ENCODE measurements around the gene PTPN4. TPM values are rescaled to one million over a fixed set of nuclear protein-coding genes. Genes with fewer than 3 reads are reported as not detected.

The PTPN4 gene
- total RNA-seq, 1 experiment from 2014 or later, result 42.2 TPM

GRCh38 chr2:119741001-119741400 is 18.7 kb upstream of the PTPN4 start:
- intact Hi-C loops (cut with micrococcal nuclease; ENCODE audit: unreplicated experiment), result no loop called here
- BruUV-seq (replicated peaks), result no TSS peak
- Histone ChIP-seq H3K27me3 (replicated peaks; ENCODE audit: insufficient read depth, low read depth, low read length, poor library complexity) (no peaks in the 10 kb centered on the region), H3K27ac (ENCODE audit: low read depth, low read length, poor library complexity, severe bottlenecking) (no peak overlapping the region), H3K9me3 (ENCODE audit: low read depth, low read length, poor library complexity, severe bottlenecking) (no peaks in the 10 kb centered on the region), H3K4me1 (ENCODE audit: insufficient read depth, low read length, poor library complexity, severe bottlenecking) (peaks cover 14% of the 10 kb centered on the region), H3K36me3 (ENCODE audit: insufficient read depth, low read length, poor library complexity, severe bottlenecking) (no peaks in the 10 kb centered on the region), H3K4me3 (ENCODE audit: low read depth, low read length, poor library complexity, severe bottlenecking) (no peak overlapping the region)
- POLR2A ChIA-PET (ENCODE audit: low non-redundant PET), result no interaction called here
- TF ChIP-seq CTCF (conservative IDR thresholded peaks at IDR 0.05; ENCODE audit: low read depth, low read length) (no peak), EZH2 (IDR thresholded peaks at IDR 0.05; ENCODE audit: borderline replicate concordance, low read depth, low read length, poor library complexity, severe bottlenecking) (no peak)
- CTCF ChIA-PET, result interaction anchor here (1.0 kb wide), 1 partner anchor 82 kb away, joined by 3 read pairs; no protein-coding TSS in a partner anchor
- DNase-seq (ENCODE audit: low spot score), result no peak

- ChIA-PET CTCF (no interaction called here), POLR2A (ENCODE audit: low non-redundant PET) (interaction anchor here (0.5 kb wide), 1 partner anchor 9 kb away, joined by 4 read pairs; no protein-coding TSS in a partner anchor)
- H3K36me3 ChIP-seq (ENCODE audit: insufficient read depth, low read length, poor library complexity, severe bottlenecking), result no peaks in the 10 kb centered on the region
- no peak overlapping the region for H3K4me3 ChIP-seq (ENCODE audit: low read depth, low read length, poor library complexity, severe bottlenecking)
- no peaks in the 10 kb centered on the region for H3K9me3 ChIP-seq (ENCODE audit: low read depth, low read length, poor library complexity, severe bottlenecking)
- H3K4me1 ChIP-seq (ENCODE audit: insufficient read depth, low read length, poor library complexity, severe bottlenecking), result peaks cover 6% of the 10 kb centered on the region
- intact Hi-C loops (cut with micrococcal nuclease; ENCODE audit: unreplicated experiment), result no loop called here
- TF ChIP-seq EZH2 (IDR thresholded peaks at IDR 0.05; ENCODE audit: borderline replicate concordance, low read depth, low read length, poor library complexity, severe bottlenecking) (no peak), CTCF (conservative IDR thresholded peaks at IDR 0.05; ENCODE audit: low read depth, low read length) (no peak)
- H3K27me3 ChIP-seq (replicated peaks; ENCODE audit: insufficient read depth, low read depth, low read length, poor library complexity), result no peaks in the 10 kb centered on the region
- BruUV-seq (replicated peaks), result no TSS peak
- DNase-seq (ENCODE audit: low spot score), result no peak
- H3K27ac ChIP-seq (ENCODE audit: low read depth, low read length, poor library complexity, severe bottlenecking), result no peak overlapping the region
Observed at GRCh38 chr2:119741868-119742267, 17.9 kb upstream of the PTPN4 start.

GRCh38 chr2:119744335-119744939 is 15.3 kb upstream of the PTPN4 start:
- CTCF ChIA-PET, result no interaction called here
- TF ChIP-seq CTCF (conservative IDR thresholded peaks at IDR 0.05; ENCODE audit: low read depth, low read length) (no peak), EZH2 (IDR thresholded peaks at IDR 0.05; ENCODE audit: borderline replicate concordance, low read depth, low read length, poor library complexity, severe bottlenecking) (no peak)
- POLR2A ChIA-PET (ENCODE audit: low non-redundant PET), result no interaction called here
- no peaks in the 10 kb centered on the region for H3K27me3 ChIP-seq (replicated peaks; ENCODE audit: insufficient read depth, low read depth, low read length, poor library complexity)
- H3K27ac ChIP-seq (ENCODE audit: low read depth, low read length, poor library complexity, severe bottlenecking), result no peak overlapping the region
- H3K4me3 ChIP-seq (ENCODE audit: low read depth, low read length, poor library complexity, severe bottlenecking), result no peak overlapping the region
- no peaks in the 10 kb centered on the region for H3K4me1 ChIP-seq (ENCODE audit: insufficient read depth, low read length, poor library complexity, severe bottlenecking)
- H3K9me3 ChIP-seq (ENCODE audit: low read depth, low read length, poor library complexity, severe bottlenecking), result no peaks in the 10 kb centered on the region
- BruUV-seq (replicated peaks), result no TSS peak
- intact Hi-C loops (cut with micrococcal nuclease; ENCODE audit: unreplicated experiment), result no loop called here
- no peaks in the 10 kb centered on the region for H3K36me3 ChIP-seq (ENCODE audit: insufficient read depth, low read length, poor library complexity, severe bottlenecking)
- DNase-seq (ENCODE audit: low spot score), result no peak

Data from A673 (cell line).